NB4 (cell line): Measurements from ENCODE around the gene ST8SIA6.

Experiments
- CTCF ChIP-seq: IDR thresholded peaks from one replicate; pipeline ENCODE4 v1.5.1; 2012; ENCODE audit warnings: low read depth, low read length
- MAX ChIP-seq: IDR thresholded peaks from 2 replicates; pipeline ENCODE4 v1.6.1; 2011; ENCODE audit warnings: low read depth, low read length
- POLR2A ChIP-seq: IDR thresholded peaks from 2 replicates; pipeline ENCODE4 v1.6.1; 2011; ENCODE audit warnings: mild to moderate bottlenecking; ENCODE audit not compliant: insufficient read length; ENCODE audit errors: extremely low read depth

DNA sequence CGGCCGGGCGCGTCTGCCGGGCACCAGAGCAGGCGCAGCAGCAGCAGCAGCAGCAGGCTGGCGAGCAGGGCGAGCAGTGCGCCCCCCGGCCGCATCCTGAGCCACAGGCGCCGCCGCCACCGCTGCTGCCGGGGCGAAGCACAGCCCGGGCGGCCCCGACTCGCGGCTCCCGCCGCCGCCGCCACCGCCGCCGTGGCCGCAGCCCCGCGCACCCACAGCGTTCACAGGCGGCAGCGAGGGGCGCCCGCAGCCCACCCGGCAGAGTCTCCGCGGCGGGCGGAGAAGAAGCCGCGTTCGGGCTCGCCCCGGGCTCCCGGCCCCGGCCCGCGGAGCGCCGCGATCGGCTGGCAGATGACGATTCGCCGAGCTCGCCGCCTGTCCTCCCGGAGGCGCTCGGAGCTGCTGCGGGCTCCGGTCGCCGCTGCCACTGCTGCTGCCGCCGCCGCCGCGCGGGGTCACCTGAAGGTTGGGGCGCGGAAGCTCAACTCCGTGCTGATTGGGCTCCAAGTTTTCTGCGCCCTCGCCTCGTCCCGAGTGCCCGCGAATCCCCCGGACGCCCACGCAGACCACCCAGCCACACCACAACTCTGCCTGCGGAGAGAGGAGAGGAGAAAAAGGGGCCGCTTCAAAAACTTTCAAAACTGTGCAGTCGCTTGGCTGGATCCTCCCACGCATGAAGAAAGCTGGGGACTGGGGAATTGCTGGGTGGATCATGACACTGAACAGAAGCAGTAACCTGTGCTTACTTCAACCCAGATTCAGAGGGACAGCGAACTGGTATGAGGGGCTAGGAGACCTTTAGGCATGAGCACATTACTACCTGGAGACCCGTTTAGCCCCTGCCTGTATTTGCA is at the start of gene ST8SIA6:
- TF ChIP-seq MAX (no peak), POLR2A (no peak), CTCF (no peak)
